CD4-positive, alpha-beta T cell (primary cell): ENCODE data around the gene EVI5. TPM values are rescaled to one million over a fixed set of nuclear protein-coding genes. Genes with fewer than 3 reads are reported as not detected.

Experiments used
- ATAC-seq: fragments of 200-7000 bp; cut with Tn5 transposase; one replicate; pipeline ENCODE4 v1.10.0; 2022; ENCODE audit warnings: mild to moderate bottlenecking; ENCODE audit not compliant: poor library complexity
- CTCF ChIA-PET: fragments of 350-600 bp; sonication (Branson Sonifier 250); formaldehyde crosslinking; loops from one replicate; lab custom pipeline; 2021; ENCODE audit warnings: antibody characterized with exemption, inconsistent platforms; lab: Charles Lee
- POLR2A ChIA-PET: fragments of 350-600 bp; sonication (Branson Sonifier 250); formaldehyde crosslinking; loops from one replicate; lab custom pipeline; 2021; ENCODE audit warnings: antibody characterized with exemption, inconsistent platforms; lab: Charles Lee
- DNase-seq, 14 experiments: peaks; one replicate each; pipeline ENCODE4 v3.0.0-alpha.2; 2013 to 2020; ENCODE audit warnings: mixed read lengths in 2 of 14
- H3K27ac ChIP-seq, 2 donors: one replicate each; pipeline versions ENCODE4 v1.5.1 to v1.7.0; 2013; ENCODE audit warnings: low read length in 2 of 2, low read depth in 1 of 2, mild to moderate bottlenecking in 1 of 2
- H3K27me3 ChIP-seq, 2 experiments: 1 replicate in 1 of 2; 2 replicates in 1 of 2; pipeline versions ENCODE4 v1.6.1 to v1.7.0; 2013; ENCODE audit warnings: low read length in 2 of 2, control low read depth in 1 of 2, mild to moderate bottlenecking in 1 of 2, moderate library complexity in 1 of 2; ENCODE audit not compliant: insufficient read depth in 2 of 2, control insufficient read depth in 1 of 2
- H3K36me3 ChIP-seq: one replicate; pipeline ENCODE4 v1.6.1; 2013; ENCODE audit warnings: low read length, control low read depth; ENCODE audit not compliant: insufficient read depth
- H3K4me1 ChIP-seq: one replicate; pipeline ENCODE4 v1.6.1; 2013; ENCODE audit warnings: low read length, control low read depth; ENCODE audit not compliant: insufficient read depth
- H3K4me3 ChIP-seq: one replicate; pipeline ENCODE4 v1.5.1; 2013; ENCODE audit warnings: mild to moderate bottlenecking, low read length, moderate library complexity
- H3K9me3 ChIP-seq, 2 experiments: 1 replicate in 1 of 2; 2 replicates in 1 of 2; pipeline versions ENCODE4 v1.6.1 to v1.7.0; 2013; ENCODE audit warnings: low read length in 2 of 2, mild to moderate bottlenecking in 2 of 2, control low read depth in 1 of 2, moderate library complexity in 1 of 2; ENCODE audit not compliant: control insufficient read depth in 1 of 2, insufficient read depth in 1 of 2
- H3K27ac Mint-ChIP-seq: one replicate; pipeline ENCODE4 v1.8.0; 2020; ENCODE audit warnings: mixed read lengths
- H3K27me3 Mint-ChIP-seq: one replicate; pipeline ENCODE4 v1.8.0; 2021; ENCODE audit warnings: mixed read lengths
- H3K36me3 Mint-ChIP-seq: one replicate; pipeline ENCODE4 v1.8.0; 2021; ENCODE audit warnings: low read depth, mixed read lengths
- H3K4me1 Mint-ChIP-seq: one replicate; pipeline ENCODE4 v1.8.0; 2021; ENCODE audit warnings: low read depth, mixed read lengths
- H3K4me3 Mint-ChIP-seq: one replicate; pipeline ENCODE4 v1.8.0; 2020; ENCODE audit warnings: mild to moderate bottlenecking, mixed read lengths
- H3K9me3 Mint-ChIP-seq: one replicate; pipeline ENCODE4 v1.8.0; 2020; ENCODE audit warnings: mixed read lengths
- intact Hi-C, 2 experiments: fragments of 100-400 bp; cut with DNase I in 1 of 2; cut with micrococcal nuclease in 1 of 2; formaldehyde crosslinking; loops; one replicate each; pipeline versions ENCODE4 v1.15.1 to v1.9.0; 2023 to 2025; cut with DNase I, micrococcal nuclease
- total RNA-seq, 174 experiments: library from RNA in 2 of 174; stranded (reverse) in 2 of 174; gene quantifications; one replicate each; pipeline ENCODE4 v1.2.3 and lab custom pipeline; 2021 to 2026
- TF ChIP-seq, protein P1 (sequence below): fragments of 200-600 bp; IDR thresholded peaks from one replicate; pipeline ENCODE4 v1.8.0; 2022; ENCODE audit warnings: antibody characterized with exemption, mild to moderate bottlenecking

The EVI5 gene
- total RNA-seq, 2 experiments from 2014 or later, result 1.8 to 2.0 TPM

DNA sequence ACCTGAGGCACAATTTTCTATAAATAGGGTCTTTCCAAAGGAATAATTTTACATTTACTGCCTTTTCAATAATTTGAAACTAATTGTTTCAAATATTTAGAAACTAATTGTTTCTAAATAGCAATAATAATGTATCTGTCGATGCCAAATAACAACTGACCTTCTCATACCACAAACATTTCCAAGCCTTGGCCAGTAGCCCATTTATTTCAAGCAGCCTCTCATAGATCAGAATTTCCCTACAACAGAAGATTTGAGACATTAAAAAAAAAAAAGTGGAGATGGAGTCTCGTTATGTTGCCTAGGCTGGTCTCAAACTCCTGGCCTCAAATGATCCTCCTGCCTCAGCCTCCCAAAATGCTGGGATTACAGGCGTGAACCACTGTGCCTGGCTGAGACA, 296.1 kb downstream of the EVI5 start:
- Histone ChIP-seq H3K4me1 (peaks cover 18% of the 10 kb centered on the region), H3K36me3 (no peaks in the 10 kb centered on the region), H3K27ac (no peak overlapping the region), H3K27me3 (no peaks in the 10 kb centered on the region), H3K9me3 (no peaks in the 10 kb centered on the region), H3K4me3 (no peak overlapping the region)
- peaks cover 57% of the 10 kb centered on the region for H3K4me1 Mint-ChIP-seq
- ATAC-seq, result no peak
- TF ChIP-seq, protein P1, sequence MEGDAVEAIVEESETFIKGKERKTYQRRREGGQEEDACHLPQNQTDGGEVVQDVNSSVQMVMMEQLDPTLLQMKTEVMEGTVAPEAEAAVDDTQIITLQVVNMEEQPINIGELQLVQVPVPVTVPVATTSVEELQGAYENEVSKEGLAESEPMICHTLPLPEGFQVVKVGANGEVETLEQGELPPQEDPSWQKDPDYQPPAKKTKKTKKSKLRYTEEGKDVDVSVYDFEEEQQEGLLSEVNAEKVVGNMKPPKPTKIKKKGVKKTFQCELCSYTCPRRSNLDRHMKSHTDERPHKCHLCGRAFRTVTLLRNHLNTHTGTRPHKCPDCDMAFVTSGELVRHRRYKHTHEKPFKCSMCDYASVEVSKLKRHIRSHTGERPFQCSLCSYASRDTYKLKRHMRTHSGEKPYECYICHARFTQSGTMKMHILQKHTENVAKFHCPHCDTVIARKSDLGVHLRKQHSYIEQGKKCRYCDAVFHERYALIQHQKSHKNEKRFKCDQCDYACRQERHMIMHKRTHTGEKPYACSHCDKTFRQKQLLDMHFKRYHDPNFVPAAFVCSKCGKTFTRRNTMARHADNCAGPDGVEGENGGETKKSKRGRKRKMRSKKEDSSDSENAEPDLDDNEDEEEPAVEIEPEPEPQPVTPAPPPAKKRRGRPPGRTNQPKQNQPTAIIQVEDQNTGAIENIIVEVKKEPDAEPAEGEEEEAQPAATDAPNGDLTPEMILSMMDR, result no peak
- peaks cover 16% of the 10 kb centered on the region for H3K36me3 Mint-ChIP-seq
- no peaks in the 10 kb centered on the region for H3K9me3 Mint-ChIP-seq
- intact Hi-C loops, result loop anchor here (5.0 kb wide), 5 partner anchors 53 to 177 kb away; no protein-coding TSS in a partner anchor
- CTCF ChIA-PET, result no interaction called here
- H3K27me3 Mint-ChIP-seq, result no peaks in the 10 kb centered on the region
- peak overlapping the region; percentile 60 for H3K27ac Mint-ChIP-seq
- POLR2A ChIA-PET, result interaction anchor here (1.5 kb wide), 1 partner anchor 48 kb away, joined by 5 read pairs; no protein-coding TSS in a partner anchor
- H3K4me3 Mint-ChIP-seq, result peak overlapping the region; percentile 35
- DNase-seq, result no peak

DNA sequence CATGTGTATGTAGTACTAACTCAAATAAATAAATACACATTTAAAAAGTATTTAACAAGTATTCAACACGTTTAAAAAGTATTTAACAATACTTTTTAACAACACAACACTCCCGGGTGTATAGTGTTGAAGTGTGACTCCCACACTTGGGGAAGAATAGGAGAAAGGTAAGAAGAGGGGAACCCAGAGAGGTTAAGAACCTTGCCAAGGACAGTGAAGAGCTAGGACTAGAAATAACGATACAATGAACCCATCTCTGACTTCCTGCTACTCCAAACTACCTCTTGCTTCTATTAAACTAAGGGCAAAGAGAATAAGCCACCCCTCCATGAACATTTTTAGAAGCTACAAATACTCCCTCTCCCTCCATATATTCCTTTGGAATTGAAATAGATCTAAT, 296.5 kb downstream of the EVI5 start:
- TF ChIP-seq, protein P1, result no peak
- CTCF ChIA-PET, result no interaction called here

DNA sequence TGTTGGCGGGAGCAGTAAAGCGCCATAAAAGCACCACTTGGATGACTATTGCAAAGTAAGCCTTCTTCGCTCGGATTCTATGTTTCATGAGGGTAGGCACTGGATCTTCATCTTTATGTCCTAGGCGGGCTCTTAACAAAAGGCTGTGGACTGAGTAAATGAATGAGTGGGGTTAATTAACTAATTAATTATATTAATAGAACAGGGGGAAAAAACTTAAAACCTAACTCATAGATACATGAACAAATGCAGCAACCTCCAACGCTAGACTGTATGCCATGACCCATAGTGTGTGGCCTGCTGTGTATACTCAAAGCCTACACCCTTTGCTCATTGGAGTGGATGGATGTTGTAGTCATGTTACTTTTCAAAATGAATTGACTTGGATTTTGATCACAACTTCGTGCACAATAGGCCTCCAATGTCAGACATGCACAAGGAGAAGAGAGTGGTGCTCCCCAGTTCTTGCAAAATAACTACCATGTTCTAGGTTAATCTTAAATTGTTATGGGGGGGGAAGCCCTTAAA, 297.8 kb downstream of the EVI5 start:
- TF ChIP-seq, protein P1, result no peak
- Mint-ChIP-seq H3K4me1 (peaks cover 69% of the 10 kb centered on the region), H3K9me3 (no peaks in the 10 kb centered on the region), H3K27ac (peak overlapping the region; percentile 76), H3K36me3 (peaks cover 16% of the 10 kb centered on the region), H3K27me3 (no peaks in the 10 kb centered on the region), H3K4me3 (peak overlapping the region; percentile 77)
- ChIA-PET CTCF (interaction anchor here (1.2 to 6.0 kb wide), 7 partner anchors 12 to 986 kb away, joined by 3 to 50 read pairs (median 4); partner anchors contain the start of gene CDC7), POLR2A (interaction anchor here (0.6 to 6.8 kb wide), 10 partner anchors 8 to 171 kb away, joined by 3 to 96 read pairs (median 13); no protein-coding TSS in a partner anchor)
- no peak for DNase-seq
- Histone ChIP-seq H3K27ac (peak overlapping the region in 1 of 2 donors; percentile 2), H3K27me3 (no peaks in the 10 kb centered on the region), H3K9me3 (no peaks in the 10 kb centered on the region), H3K36me3 (no peaks in the 10 kb centered on the region), H3K4me1 (peaks cover 34% of the 10 kb centered on the region), H3K4me3 (peak overlapping the region; percentile 89)
- no peak for ATAC-seq
- intact Hi-C loops, result loop anchor here (5.0 kb wide), 5 partner anchors 55 to 175 kb away; no protein-coding TSS in a partner anchor

More for the DNA sequence above, 296.5 kb downstream of the EVI5 start:
- Histone ChIP-seq H3K4me3 (no peak overlapping the region), H3K4me1 (peaks cover 22% of the 10 kb centered on the region), H3K36me3 (no peaks in the 10 kb centered on the region), H3K27me3 (no peaks in the 10 kb centered on the region), H3K27ac (peak overlapping the region in 1 of 2 donors; percentile 27), H3K9me3 (no peaks in the 10 kb centered on the region)
- Mint-ChIP-seq H3K27ac (peak overlapping the region; percentile 60), H3K27me3 (no peaks in the 10 kb centered on the region), H3K36me3 (peaks cover 16% of the 10 kb centered on the region), H3K9me3 (no peaks in the 10 kb centered on the region), H3K4me1 (peaks cover 57% of the 10 kb centered on the region), H3K4me3 (peak overlapping the region; percentile 35)
- intact Hi-C loops, result loop anchor here (5.0 kb wide), 5 partner anchors 54 to 176 kb away; no protein-coding TSS in a partner anchor
- ATAC-seq (no peak), DNase-seq (no peak)
- POLR2A ChIA-PET, result interaction anchor here (1.5 kb wide), 1 partner anchor 49 kb away, joined by 5 read pairs; no protein-coding TSS in a partner anchor
